NCI-H1694 treated with DMSO at 0.1 percent for 48 hours (cell line): ENCODE results near the gene REEP3.
A peak's percentile ranks its signal among the peaks of the same experiment; 100 is the strongest.

Experiments
- DNase-seq: peaks from one replicate; lab custom pipeline; 2025; lab: John Stamatoyannopoulos, UW

Gene REEP3

DNA sequence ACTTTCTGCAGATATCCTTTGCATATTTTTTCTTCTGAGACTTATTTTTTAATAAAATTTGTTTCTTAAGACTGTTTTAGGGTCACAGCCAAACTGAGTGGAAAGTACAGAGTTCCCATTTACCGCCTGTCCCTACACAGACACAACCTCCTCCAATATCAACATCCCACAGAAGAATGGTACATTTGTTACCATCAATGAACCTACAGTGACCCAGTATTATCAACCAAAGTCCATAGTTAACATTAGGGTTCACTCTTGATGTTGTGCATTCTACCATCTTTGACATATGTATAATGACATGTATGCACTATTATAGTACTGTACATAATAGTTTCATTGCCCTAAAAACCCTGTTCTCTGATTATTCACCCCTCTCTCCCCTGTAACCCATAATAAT lies 14.6 kb upstream of the REEP3 start:
- DNase-seq, result no peak

DNA sequence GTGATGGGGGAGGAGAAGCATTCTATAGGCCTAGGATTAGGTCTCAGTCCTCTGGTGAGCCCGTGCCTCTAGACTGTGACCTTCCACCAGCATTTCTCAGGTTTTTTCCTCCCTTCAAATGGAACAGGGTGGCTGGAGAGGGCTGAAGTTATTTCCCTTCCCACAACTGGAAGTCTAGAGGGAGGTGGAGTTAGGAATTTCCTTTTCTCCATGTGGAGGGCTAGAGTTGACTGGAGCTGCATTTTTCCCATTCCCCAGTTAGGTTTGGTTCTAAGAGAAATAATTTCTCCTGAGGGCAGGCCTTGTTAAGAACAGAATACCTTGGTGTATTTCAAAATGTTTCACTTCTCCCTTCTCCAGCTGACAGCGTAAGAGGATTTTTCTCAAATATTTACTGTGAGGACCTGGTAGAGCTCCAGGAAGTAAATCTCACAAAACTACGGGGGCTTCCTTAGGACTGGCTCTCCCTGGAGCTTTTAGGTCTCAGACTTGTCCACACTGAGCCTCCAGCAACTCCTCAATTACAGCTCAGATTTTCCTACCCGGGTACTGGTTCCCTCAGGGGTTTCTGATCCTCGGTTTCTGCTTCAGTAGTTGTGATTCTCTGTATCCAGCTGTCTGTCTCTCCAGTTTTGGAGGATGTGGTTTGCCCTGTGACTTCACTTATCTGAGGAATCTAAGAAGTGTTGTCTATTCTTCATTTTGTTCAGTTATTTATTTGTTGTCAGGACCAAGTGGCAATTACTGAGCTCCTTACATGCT lies 6.0 kb upstream of the REEP3 start:
- DNase-seq, result no peak

GRCh38 chr10:63516207-63516606 lies 5.0 kb upstream of the REEP3 start:
- no peak for DNase-seq

GRCh38 chr10:63518690-63519288 lies 2.4 kb upstream of the REEP3 start:
- no peak for DNase-seq

- peak; percentile 53 for DNase-seq
These were observed 445 bp downstream of the REEP3 start for GRCh38 chr10:63521416-63522276.

GRCh38 chr10:63522277-63522687 lies 1.1 kb downstream of the REEP3 start:
- DNase-seq, result peak; percentile 42

DNA sequence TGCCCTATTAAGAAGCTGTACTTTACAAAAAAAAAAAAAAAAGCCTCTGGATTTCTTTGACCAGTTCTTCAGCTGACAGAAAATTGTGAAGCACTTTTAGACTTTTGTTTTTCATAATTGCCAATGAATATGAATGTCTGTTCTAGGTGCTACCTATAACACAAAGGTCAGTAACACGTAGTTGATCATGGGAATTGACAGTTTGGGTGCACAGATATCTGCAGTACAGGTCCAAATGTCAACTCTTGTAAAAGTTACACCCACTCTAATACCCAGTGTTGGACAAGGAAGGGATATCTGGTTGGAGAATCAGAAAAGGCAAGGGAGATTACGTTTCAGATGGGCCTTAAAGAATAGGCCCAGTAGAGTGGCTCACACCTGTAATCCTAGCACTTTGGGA lies 1.8 kb downstream of the REEP3 start:
- no peak for DNase-seq

GRCh38 chr10:63525021-63525420 lies 3.8 kb downstream of the REEP3 start:
- no peak for DNase-seq

GRCh38 chr10:63527401-63527800 lies 6.2 kb downstream of the REEP3 start:
- no peak for DNase-seq

GRCh38 chr10:63528084-63528744 lies 7.0 kb downstream of the REEP3 start:
- DNase-seq, result no peak

DNA sequence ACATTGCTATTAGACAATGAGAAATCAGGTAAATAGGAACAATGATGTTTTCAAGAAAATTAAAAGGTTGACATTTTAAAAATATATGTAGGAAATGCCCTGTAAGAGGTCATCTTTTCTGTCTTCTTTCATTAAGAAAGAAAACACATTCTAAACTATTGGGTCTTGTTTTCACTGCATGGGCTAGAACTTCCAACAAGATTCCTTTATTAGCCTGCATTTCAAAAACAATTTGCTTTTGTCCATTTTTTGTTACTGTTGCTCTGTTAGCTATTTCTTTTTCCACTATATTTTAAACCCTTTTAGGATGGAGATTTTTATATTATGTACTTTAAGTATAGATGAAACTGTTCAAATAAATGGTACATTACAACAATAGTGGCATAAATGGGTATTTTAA lies 9.2 kb downstream of the REEP3 start:
- DNase-seq, result no peak

GRCh38 chr10:63534723-63535122 lies 13.5 kb downstream of the REEP3 start:
- no peak for DNase-seq

- DNase-seq, result no peak
These were observed 15.5 kb downstream of the REEP3 start for GRCh38 chr10:63536698-63537097.

- DNase-seq, result peak; percentile 73
These were observed 16.3 kb downstream of the REEP3 start for GRCh38 chr10:63537536-63537935.

- DNase-seq, result no peak
These were observed 18.2 kb downstream of the REEP3 start for GRCh38 chr10:63539377-63539776.

GRCh38 chr10:63539994-63540393 lies 18.8 kb downstream of the REEP3 start:
- DNase-seq, result no peak

GRCh38 chr10:63542835-63543575 lies 21.8 kb downstream of the REEP3 start:
- peak; percentile 24 for DNase-seq

DNA sequence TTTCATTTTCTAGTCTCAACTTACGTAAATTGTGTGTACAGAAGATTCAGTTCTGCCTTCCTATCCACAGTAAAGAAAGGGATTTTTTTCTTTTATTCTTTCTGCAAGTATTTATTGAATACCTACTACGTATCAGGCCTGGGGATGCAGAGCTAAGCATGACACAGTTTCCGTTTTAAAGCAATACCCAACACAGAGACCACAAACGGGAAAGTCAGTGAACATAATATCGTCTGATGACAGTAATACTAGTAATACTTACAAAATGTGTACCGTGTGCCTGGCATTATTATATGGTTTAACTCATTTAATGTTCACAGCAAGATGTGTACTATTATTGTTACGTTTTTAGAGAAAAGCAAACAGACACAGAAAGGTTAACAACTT lies 22.4 kb downstream of the REEP3 start:
- no peak for DNase-seq

- DNase-seq, result peak; percentile 38
These were observed 23.2 kb downstream of the REEP3 start for GRCh38 chr10:63544418-63544817.

DNA sequence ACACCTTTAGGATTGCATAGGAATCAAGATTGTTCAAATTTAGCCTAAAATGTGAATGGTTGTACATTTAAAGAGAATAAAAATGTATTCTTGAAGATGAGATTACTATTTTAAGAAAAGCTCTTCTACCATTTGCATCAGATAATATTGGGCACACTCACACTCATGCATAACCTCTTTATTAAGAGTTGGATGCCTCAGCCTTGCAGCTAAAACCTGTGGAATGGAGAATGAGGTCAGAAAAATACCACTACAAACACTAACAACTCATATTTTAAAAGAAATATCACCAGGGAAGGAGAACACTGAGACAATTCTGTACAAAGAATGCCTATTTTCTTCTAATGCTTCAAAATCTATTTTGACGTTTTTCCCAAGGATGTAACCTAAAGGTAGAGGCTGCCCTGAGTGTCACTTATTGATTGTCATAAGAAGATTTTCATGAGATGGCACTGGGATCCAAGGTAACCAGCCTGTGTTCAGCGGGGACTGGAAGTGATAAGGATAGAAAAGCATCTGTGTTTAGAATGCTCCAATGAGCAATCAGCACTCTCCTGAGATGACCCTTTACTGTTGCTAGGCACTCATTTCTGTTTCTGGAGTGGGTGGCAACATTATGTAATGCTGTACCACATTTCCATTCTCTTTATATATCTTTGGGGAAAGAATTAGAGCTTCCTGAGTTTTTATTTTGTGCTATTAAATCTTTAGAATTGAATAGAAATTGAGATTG lies 26.6 kb downstream of the REEP3 start:
- peak; percentile 94 for DNase-seq

- no peak for DNase-seq
These were observed 27.7 kb downstream of the REEP3 start for GRCh38 chr10:63548860-63549259.
